Activated CD4-positive, alpha-beta T cell treated with anti-CD3 and anti-CD28 coated beads for 4 hours (primary cell): ENCODE results near the gene SCN4A.
"Not testable (repeated sequence)": the region's sequence is repeated elsewhere in the genome, so short reads cannot be mapped to it uniquely, and the experiment has no call there.

Experiments used
- DNase-seq, 2 donors: peaks; one replicate each; pipeline ENCODE4 v3.0.0-alpha.2; 2020

Gene SCN4A

GRCh38 chr17:63932721-63933120 is 40.0 kb downstream of the SCN4A start:
- no peak for DNase-seq

- DNase-seq = peak; percentile 22 to 23
Observed at GRCh38 chr17:63931981-63932561, 40.6 kb downstream of the SCN4A start, which contains the start of gene CD79B. TSS of gene CD79B (minus strand) at chr17:63932331. CDS start at chr17:63932261, 70 bp downstream.

DNA sequence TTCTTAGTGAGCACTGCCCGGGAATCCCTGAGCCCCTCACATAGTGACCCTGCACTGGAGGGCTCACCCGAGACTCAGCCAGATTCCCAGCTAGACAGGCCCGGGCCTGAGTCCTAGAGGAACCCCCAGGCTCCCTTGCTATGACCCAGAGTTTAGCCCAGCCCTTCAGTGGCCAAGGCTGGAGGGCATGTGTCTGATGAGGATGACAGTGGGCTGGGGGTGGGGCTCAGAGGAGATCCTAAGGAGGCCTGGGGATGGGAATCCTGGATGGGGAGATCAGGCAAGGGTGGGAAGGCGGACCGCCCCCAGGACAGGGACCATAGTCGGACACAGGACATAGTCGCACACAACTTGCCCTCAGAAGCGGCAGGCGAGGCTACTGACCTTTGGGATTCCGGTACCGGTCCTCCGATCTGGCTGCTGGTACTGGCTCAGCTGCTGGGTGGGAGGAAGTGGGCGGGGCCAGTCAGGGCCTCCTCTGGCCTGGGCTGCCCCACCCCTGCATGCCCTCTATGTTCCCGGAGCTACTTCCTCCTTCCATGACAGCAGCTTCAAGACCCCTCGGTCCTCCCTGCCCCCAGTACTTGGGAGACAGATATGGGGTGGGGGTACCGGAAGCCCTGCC is 41.7 kb downstream of the SCN4A start:
- DNase-seq = peak; percentile 50 to 61

- DNase-seq = no peak
Observed at GRCh38 chr17:63929860-63930766, 42.6 kb downstream of the SCN4A start.

DNA sequence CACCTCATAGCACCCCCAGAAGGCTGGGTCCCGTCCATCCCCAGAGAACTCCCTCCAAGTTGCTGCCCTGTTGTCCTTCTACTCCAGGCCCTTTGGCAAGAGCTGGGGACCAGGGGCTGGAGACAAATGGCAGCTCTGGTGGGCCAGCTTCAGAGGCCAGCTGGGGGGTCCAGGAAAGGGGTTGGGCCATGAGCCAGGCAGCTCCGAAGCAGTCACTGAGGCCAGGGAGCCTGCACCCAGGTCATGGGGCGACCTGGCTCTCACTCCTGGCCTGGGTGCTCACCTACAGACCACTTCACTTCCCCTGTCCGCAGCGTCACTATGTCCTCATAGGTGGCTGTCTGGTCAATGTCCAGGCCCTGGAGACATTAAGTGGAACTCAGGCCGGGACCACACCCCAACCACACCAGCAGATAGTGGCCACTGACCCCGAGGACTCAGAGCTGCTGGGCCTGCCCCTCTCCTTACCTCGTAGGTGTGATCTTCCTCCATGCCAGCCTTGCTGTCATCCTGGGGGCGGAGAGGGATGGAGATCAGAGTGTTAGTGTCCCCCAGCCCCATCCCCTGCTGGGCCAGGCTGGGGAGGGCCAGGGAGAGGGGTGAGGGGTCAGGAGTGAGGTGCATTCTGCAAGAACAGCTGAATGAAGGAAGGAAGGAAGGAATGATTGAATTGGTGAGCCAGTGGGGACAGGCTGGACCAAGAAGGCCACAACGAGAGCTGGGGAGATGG is 43.6 kb downstream of the SCN4A start:
- no peak for DNase-seq

GRCh38 chr17:63928172-63928666 is 44.5 kb downstream of the SCN4A start:
- DNase-seq = no peak

- DNase-seq = no peak
Observed at GRCh38 chr17:63927464-63928171, 45.1 kb downstream of the SCN4A start.

- DNase-seq = no peak
Observed at GRCh38 chr17:63926164-63926563, 46.6 kb downstream of the SCN4A start.

- no peak for DNase-seq
Observed at GRCh38 chr17:63925615-63926014, 47.1 kb downstream of the SCN4A start.

GRCh38 chr17:63922402-63922801 is 50.3 kb downstream of the SCN4A start:
- not testable (repeated sequence) for DNase-seq

DNA sequence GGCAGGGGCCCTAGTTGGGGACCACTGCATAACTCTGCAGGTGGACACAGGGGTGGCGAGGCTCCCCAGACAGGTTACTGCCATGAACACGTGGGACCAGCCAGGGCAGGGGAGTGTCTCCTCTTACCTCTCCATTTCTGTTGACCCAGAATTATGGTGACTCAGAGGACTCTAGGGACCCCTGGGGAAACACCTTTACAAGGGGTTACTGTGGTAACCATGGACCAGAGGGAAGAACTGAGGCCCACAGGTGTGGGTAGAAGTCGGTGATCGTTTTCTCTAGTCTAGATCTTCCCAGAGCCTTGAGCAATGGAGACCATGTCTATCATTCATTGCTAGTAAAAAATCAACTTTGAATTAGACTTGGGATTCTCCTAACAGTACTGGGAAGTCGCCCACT is 51.9 kb downstream of the SCN4A start:
- not testable (repeated sequence) for DNase-seq

GRCh38 chr17:63920050-63920449 is 52.7 kb downstream of the SCN4A start:
- not testable (repeated sequence) for DNase-seq

DNA sequence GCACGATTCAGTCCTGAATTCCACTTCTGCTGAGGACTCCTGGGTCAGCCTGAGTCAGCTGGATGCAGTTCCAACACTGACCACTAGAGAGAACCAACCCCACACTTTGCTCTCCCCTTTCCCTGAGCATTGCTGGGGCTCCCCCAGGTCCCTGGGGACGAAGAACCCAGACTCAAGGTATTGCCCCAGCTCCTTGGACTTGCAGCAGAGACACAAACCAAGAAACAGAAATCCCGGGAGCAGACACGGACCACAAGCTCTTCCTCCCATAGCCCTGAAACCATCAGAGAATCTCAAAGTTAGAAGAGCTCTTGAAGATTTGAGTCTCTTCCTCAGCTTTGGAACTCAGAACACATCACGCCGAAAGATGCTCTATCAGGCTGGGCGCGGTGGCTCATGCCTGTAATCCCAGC is 53.4 kb downstream of the SCN4A start:
- peak; percentile 67 to 82 for DNase-seq

GRCh38 chr17:63918789-63919305 is 53.9 kb downstream of the SCN4A start, which contains the start of gene GH1:
TSS of gene GH1 (minus strand) at chr17:63918839. CDS start at chr17:63918776, 63 bp downstream.
- not testable (repeated sequence) for DNase-seq

- no peak for DNase-seq
Observed at GRCh38 chr17:63918305-63918704, 54.4 kb downstream of the SCN4A start.

GRCh38 chr17:63917646-63918045 is 55.1 kb downstream of the SCN4A start:
- DNase-seq = no peak

DNA sequence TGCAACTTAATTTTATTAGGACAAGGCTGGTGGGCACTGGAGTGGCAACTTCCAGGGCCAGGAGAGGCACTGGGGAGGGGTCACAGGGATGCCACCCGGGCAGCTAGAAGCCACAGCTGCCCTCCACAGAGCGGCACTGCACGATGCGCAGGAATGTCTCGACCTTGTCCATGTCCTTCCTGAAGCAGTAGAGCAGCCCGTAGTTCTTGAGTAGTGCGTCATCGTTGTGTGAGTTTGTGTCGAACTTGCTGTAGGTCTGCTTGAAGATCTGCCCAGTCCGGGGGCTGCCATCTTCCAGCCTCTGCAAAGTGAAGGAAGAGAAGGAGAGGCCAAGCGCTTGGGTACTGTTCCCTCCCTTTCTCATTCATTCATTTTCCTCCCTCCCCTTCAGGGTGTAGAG is 55.5 kb downstream of the SCN4A start:
- not testable (repeated sequence) for DNase-seq

GRCh38 chr17:63916566-63917185 is 56.0 kb downstream of the SCN4A start:
- no peak for DNase-seq

- not testable (repeated sequence) for DNase-seq
Observed at GRCh38 chr17:63915753-63916152, 57.0 kb downstream of the SCN4A start.

DNA sequence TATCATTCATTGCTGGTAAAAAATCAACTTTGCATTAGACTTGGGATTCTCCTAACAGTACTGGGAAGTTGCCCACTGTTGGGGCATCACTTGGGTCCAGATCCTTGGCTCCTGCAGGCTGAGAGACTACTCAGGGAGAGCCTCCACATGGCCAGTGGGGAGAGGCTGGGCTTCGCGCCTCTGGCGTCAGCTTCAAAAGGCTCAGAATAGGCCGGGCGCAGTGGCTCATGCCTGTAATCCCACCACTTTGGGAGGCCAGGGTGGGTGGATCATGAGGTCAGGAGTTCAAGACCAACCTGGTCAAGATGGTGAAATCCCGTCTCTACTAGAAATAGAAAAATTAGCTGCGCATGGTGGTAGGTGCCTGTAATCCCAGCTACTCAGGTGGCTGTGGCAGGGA is 58.2 kb downstream of the SCN4A start:
- DNase-seq = no peak

- peak; percentile 51 to 67 for DNase-seq
Observed at GRCh38 chr17:63911657-63912100, 61.0 kb downstream of the SCN4A start.
